HG03095 (cell line): ENCODE data around the gene FOCAD.

Source experiments
- ATAC-seq: cut with Tn5 transposase; IDR thresholded peaks from one replicate; pipeline ENCODE4 v1.9.1; 2021; ENCODE audit warnings: moderate library complexity; ENCODE audit not compliant: unreplicated experiment

The FOCAD gene

GRCh38 chr9:20681467-20681866, 2.6 kb upstream of the FOCAD start:
- no peak for ATAC-seq

GRCh38 chr9:20683351-20684034, 566 bp upstream of the FOCAD start:
- ATAC-seq = peak; percentile 3

- no peak for ATAC-seq
Observed at GRCh38 chr9:20684875-20685696, 1.0 kb downstream of the FOCAD start.

- ATAC-seq = no peak
Observed at GRCh38 chr9:20685769-20686168, 1.7 kb downstream of the FOCAD start.

GRCh38 chr9:20689833-20690232, 5.8 kb downstream of the FOCAD start:
- no peak for ATAC-seq

GRCh38 chr9:20692554-20692953, 8.5 kb downstream of the FOCAD start:
- no peak for ATAC-seq

- ATAC-seq = no peak
Observed at GRCh38 chr9:20693068-20693467, 9.0 kb downstream of the FOCAD start.

- ATAC-seq = no peak
Observed at GRCh38 chr9:20694248-20694647, 10.2 kb downstream of the FOCAD start.

- ATAC-seq = no peak
Observed at GRCh38 chr9:20697021-20697719, 13.1 kb downstream of the FOCAD start.

- ATAC-seq = no peak
Observed at GRCh38 chr9:20698782-20699181, 14.7 kb downstream of the FOCAD start.

GRCh38 chr9:20701060-20701459, 17.0 kb downstream of the FOCAD start:
- ATAC-seq = no peak

GRCh38 chr9:20702570-20702969, 18.5 kb downstream of the FOCAD start:
- no peak for ATAC-seq

GRCh38 chr9:20703146-20703545, 19.1 kb downstream of the FOCAD start:
- ATAC-seq = no peak

- no peak for ATAC-seq
Observed at GRCh38 chr9:20707708-20708107, 23.6 kb downstream of the FOCAD start.

- ATAC-seq = no peak
Observed at GRCh38 chr9:20713172-20713571, 29.1 kb downstream of the FOCAD start.

- no peak for ATAC-seq
Observed at GRCh38 chr9:20714442-20715415, 30.7 kb downstream of the FOCAD start.

- ATAC-seq = no peak
Observed at GRCh38 chr9:20722221-20722620, 38.2 kb downstream of the FOCAD start.

GRCh38 chr9:20725675-20726074, 41.6 kb downstream of the FOCAD start:
- no peak for ATAC-seq

GRCh38 chr9:20726144-20726543, 42.1 kb downstream of the FOCAD start:
- no peak for ATAC-seq

GRCh38 chr9:20728493-20729220, 44.6 kb downstream of the FOCAD start:
- no peak for ATAC-seq
